K562 (cell line): Measurements from ENCODE around the gene ZNF229. TPM values are rescaled to one million over a fixed set of nuclear protein-coding genes. Genes with fewer than 3 reads are reported as not detected.

ENCODE experiments used
- ATF7 ChIP-seq: fragments of 450-650 bp; IDR thresholded peaks from 2 replicates; pipeline ENCODE4 v1.7.1; 2014; ENCODE audit warnings: mild to moderate bottlenecking, moderate library complexity
- BMI1 ChIP-seq: fragments of 150-350 bp; IDR thresholded peaks from 2 replicates; pipeline ENCODE4 v1.6.1; 2014; ENCODE audit warnings: low read length
- L3MBTL2 ChIP-seq: fragments of 450-650 bp; IDR thresholded peaks from 2 replicates; pipeline ENCODE4 v1.6.1; 2016; ENCODE audit warnings: mild to moderate bottlenecking, moderate library complexity
- MYC ChIP-seq, 2 experiments: fragments of 250-450 bp in 1 of 2; sonication (Bioruptor Pico) in 1 of 2; IDR thresholded peaks; 2 replicates each; pipeline versions ENCODE4 v1.5.1 to v1.6.1; 2012 to 2021; ENCODE audit warnings: low read depth in 2 of 2, borderline replicate concordance in 1 of 2, improper control_type of control experiment in 1 of 2, low read length in 1 of 2, mild to moderate bottlenecking in 1 of 2, moderate library complexity in 1 of 2
- NCOA6 ChIP-seq: fragments of 450-650 bp; IDR thresholded peaks from 2 replicates; pipeline ENCODE4 v1.6.1; 2017; ENCODE audit warnings: mild to moderate bottlenecking
- NR2C2 ChIP-seq, 2 experiments: fragments of 200-800 bp in 1 of 2; sonication (Bioruptor generic) in 1 of 2; sonication (generic) in 1 of 2; formaldehyde crosslinking in 1 of 2; IDR thresholded peaks; 2 replicates each; pipeline versions ENCODE4 v1.6.1 to v1.8.0; 2016 to 2022; ENCODE audit warnings: mild to moderate bottlenecking in 1 of 2, missing compliant biosample characterization in 1 of 2, missing genetic modification characterization in 1 of 2, missing genetic modification reagents in 1 of 2
- NR2F6 ChIP-seq: fragments of 450-650 bp; formaldehyde crosslinking; IDR thresholded peaks from 2 replicates; pipeline ENCODE4 v1.4.0; 2020; ENCODE audit warnings: mild to moderate bottlenecking
- POLR2AphosphoS2 ChIP-seq: IDR thresholded peaks from 2 replicates; pipeline ENCODE4 v1.6.1; 2012; ENCODE audit warnings: low read length, improper control_type of control experiment
- POLR2G ChIP-seq: fragments of 200-400 bp; formaldehyde crosslinking; IDR thresholded peaks from 2 replicates; pipeline ENCODE4 v1.6.1; 2017; ENCODE audit warnings: low read depth, mild to moderate bottlenecking, antibody characterized with exemption, low read length, moderate library complexity
- POLR2H ChIP-seq: IDR thresholded peaks from 2 replicates; pipeline ENCODE4 v1.6.1; 2016; ENCODE audit warnings: missing genetic modification characterization, low read depth, mild to moderate bottlenecking, control low read depth, missing compliant biosample characterization, moderate library complexity
- RBFOX2 ChIP-seq: fragments of 200-400 bp; formaldehyde crosslinking; IDR thresholded peaks from 2 replicates; pipeline ENCODE4 v1.6.1; 2017; ENCODE audit warnings: low read depth, mild to moderate bottlenecking, low read length, moderate library complexity
- RBM34 ChIP-seq: fragments of 200-400 bp; formaldehyde crosslinking; IDR thresholded peaks from 2 replicates; pipeline ENCODE4 v1.6.1; 2018; ENCODE audit warnings: low read length, borderline replicate concordance; ENCODE audit not compliant: insufficient read depth
- SMARCB1 ChIP-seq: IDR thresholded peaks from 2 replicates; pipeline ENCODE4 v1.6.1; 2011; ENCODE audit warnings: improper control_type of control experiment, low read depth; ENCODE audit not compliant: insufficient read length
- SRF ChIP-seq, 2 experiments: fragments of 250-450, 450-650 bp in 1 of 2; sonication (Bioruptor Pico) in 1 of 2; sonication (generic) in 1 of 2; formaldehyde crosslinking; IDR thresholded peaks; 2 replicates each; pipeline versions ENCODE4 v1.5.0 to v1.5.1; 2020 to 2022; ENCODE audit warnings: mild to moderate bottlenecking in 1 of 2, missing genetic modification reagents in 1 of 2
- ZNF23 ChIP-seq: fragments of 250-450 bp; sonication (Bioruptor Pico); IDR thresholded peaks from 2 replicates; pipeline ENCODE4 v1.4.0; 2020; ENCODE audit warnings: mild to moderate bottlenecking
- ZNF316 ChIP-seq: fragments of 450-650 bp; IDR thresholded peaks from 2 replicates; pipeline ENCODE4 v1.6.1; 2016
- polyA plus RNA-seq, 8 experiments: library from polyadenylated mRNA; depleted of rRNA in 4 of 8; stranded (reverse) in 5 of 8; unstranded in 3 of 8; fragments of >200 nt; fragmentation: Nextera tagmentation in 2 of 8; fragmentation: Illumina TruSeq in 1 of 8; extraction: Ambion mirVana in 2 of 8; extraction: Trizol in 1 of 8; gene quantifications; 2 replicates each; pipeline versions ENCODE4 v1.2.1 to v1.2.3, GENCODE V29; 2011 to 2014; ENCODE audit warnings: inconsistent platforms in 1 of 8, missing spikeins in 1 of 8
- total RNA-seq, 7 experiments: library from RNA; depleted of rRNA in 6 of 7; stranded (reverse); fragments of >200 nt in 6 of 7; fragmentation: Illumina TruSeq in 2 of 7; extraction: Trizol in 2 of 7; gene quantifications; 2 replicates each; pipeline versions ENCODE4 v1.2.1 to v1.2.3, GENCODE V29; 2011 to 2021; ENCODE audit warnings: low replicate concordance in 1 of 7
- TF ChIP-seq, protein P1 (sequence below): fragments of 150-350 bp; IDR thresholded peaks from 2 replicates; pipeline ENCODE4 v1.6.1; 2014; ENCODE audit warnings: low read depth, mild to moderate bottlenecking, low read length, borderline replicate concordance
- TF ChIP-seq, protein P2 (sequence below): IDR thresholded peaks from 2 replicates; pipeline ENCODE4 v1.6.1; 2016; ENCODE audit warnings: missing genetic modification characterization, missing compliant biosample characterization
- TF ChIP-seq, protein P3 (sequence below): sonication (generic); formaldehyde crosslinking; IDR thresholded peaks from 2 replicates; pipeline ENCODE4 v1.9.0; 2022; ENCODE audit warnings: mild to moderate bottlenecking, missing genetic modification reagents
- TF ChIP-seq, protein P4 (sequence below): fragments of 250-450 bp; sonication (Bioruptor Pico); IDR thresholded peaks from 2 replicates; pipeline ENCODE4 v1.8.0; 2022; ENCODE audit warnings: inconsistent platforms

The ZNF229 gene
- total and polyA plus RNA-seq, 9 of the 15 experiments (the other 6 are each of a cell fraction or from before 2014, with no cell fraction given) = 0.31 to 2.4 (median 0.74) TPM

DNA sequence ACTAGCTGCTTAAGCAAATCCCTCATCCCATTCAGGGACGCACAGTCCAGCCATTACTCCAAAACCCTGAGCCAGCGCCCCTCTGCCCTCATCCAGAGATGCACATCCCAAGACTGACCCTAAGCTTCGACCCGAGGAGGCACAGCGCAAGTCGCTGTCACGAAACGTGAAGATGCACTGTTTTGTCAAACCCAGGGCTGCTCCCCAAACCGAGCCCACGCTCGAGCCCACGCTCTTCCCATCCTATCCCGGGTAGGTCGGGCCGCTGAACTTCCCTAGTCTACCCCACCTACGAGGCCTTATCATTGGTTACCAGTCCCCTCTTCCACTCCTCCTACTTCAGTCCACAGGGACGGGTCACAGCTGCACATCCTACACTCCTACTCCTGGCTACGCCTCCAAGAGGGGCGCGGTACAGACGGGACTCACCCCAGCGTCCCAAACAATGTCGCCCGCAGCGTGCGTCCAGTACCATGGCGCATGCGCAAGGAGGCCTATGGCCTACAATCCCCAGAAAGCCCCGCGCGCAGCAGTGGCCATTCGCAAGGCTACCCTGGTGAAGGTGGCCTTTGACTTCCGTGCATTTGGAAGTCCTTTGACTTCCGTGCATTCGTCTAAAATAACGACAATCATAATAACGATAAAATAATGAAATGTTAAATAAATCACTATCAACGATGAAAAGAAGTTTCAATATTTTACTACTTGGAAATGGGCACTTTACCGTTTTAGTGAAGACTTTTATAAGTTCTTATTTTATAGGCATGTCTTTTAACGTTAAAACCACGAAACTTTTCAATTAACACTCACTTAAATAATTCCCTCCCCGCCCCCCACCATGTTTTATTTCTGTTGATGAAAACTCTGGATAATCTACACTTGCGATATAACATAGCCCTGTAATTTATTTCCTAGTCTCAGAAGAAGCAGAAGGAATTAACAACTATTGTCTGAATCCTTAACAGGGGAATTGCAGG is 46.8 kb downstream of the ZNF229 start, which contains the start of gene ZNF285 (continued):
- TF ChIP-seq RBFOX2 = peak; percentile 46
- TF ChIP-seq BMI1 = no peak
- no peak for TF ChIP-seq RBM34
- TF ChIP-seq ATF7 = no peak
- no peak for TF ChIP-seq NR2F6
- TF ChIP-seq ZNF316 = peak; percentile 48
- TF ChIP-seq, protein P1, sequence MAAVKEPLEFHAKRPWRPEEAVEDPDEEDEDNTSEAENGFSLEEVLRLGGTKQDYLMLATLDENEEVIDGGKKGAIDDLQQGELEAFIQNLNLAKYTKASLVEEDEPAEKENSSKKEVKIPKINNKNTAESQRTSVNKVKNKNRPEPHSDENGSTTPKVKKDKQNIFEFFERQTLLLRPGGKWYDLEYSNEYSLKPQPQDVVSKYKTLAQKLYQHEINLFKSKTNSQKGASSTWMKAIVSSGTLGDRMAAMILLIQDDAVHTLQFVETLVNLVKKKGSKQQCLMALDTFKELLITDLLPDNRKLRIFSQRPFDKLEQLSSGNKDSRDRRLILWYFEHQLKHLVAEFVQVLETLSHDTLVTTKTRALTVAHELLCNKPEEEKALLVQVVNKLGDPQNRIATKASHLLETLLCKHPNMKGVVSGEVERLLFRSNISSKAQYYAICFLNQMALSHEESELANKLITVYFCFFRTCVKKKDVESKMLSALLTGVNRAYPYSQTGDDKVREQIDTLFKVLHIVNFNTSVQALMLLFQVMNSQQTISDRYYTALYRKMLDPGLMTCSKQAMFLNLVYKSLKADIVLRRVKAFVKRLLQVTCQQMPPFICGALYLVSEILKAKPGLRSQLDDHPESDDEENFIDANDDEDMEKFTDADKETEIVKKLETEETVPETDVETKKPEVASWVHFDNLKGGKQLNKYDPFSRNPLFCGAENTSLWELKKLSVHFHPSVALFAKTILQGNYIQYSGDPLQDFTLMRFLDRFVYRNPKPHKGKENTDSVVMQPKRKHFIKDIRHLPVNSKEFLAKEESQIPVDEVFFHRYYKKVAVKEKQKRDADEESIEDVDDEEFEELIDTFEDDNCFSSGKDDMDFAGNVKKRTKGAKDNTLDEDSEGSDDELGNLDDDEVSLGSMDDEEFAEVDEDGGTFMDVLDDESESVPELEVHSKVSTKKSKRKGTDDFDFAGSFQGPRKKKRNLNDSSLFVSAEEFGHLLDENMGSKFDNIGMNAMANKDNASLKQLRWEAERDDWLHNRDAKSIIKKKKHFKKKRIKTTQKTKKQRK = no peak
- TF ChIP-seq POLR2AphosphoS2 = no peak
- TF ChIP-seq, protein P2, sequence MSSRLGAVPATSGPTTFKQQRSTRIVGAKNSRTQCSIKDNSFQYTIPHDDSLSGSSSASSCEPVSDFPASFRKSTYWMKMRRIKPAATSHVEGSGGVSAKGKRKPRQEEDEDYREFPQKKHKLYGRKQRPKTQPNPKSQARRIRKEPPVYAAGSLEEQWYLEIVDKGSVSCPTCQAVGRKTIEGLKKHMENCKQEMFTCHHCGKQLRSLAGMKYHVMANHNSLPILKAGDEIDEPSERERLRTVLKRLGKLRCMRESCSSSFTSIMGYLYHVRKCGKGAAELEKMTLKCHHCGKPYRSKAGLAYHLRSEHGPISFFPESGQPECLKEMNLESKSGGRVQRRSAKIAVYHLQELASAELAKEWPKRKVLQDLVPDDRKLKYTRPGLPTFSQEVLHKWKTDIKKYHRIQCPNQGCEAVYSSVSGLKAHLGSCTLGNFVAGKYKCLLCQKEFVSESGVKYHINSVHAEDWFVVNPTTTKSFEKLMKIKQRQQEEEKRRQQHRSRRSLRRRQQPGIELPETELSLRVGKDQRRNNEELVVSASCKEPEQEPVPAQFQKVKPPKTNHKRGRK = no peak
- TF ChIP-seq MYC (IDR thresholded peaks at IDR 0.05; ENCODE audit: low read depth, low read length) = peak; percentile 23; the same call in 1 of the 2 replicates
- TF ChIP-seq MYC (CRISPR knock-in tag; IDR thresholded peaks at IDR 0.05; ENCODE audit: borderline replicate concordance, low read depth) = no peak
- TF ChIP-seq, protein P3, sequence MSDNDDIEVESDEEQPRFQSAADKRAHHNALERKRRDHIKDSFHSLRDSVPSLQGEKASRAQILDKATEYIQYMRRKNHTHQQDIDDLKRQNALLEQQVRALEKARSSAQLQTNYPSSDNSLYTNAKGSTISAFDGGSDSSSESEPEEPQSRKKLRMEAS = no peak
- no peak for TF ChIP-seq NR2C2 (CRISPR knock-in tag; IDR thresholded peaks at IDR 0.05)
- TF ChIP-seq NR2C2 (tag; IDR thresholded peaks at IDR 0.05) = peak; percentile 98
- TF ChIP-seq SRF (CRISPR knock-in tag; IDR thresholded peaks at IDR 0.05) = no peak
- TF ChIP-seq ZNF23 (CRISPR knock-in tag) = no peak
- TF ChIP-seq SMARCB1 = no peak
- peak; percentile 62 for TF ChIP-seq POLR2H (tag)
- TF ChIP-seq NCOA6 = no peak
- TF ChIP-seq L3MBTL2 = 0 out of 2 replicates have a peak, but pooled peaks have one; percentile 32
- TF ChIP-seq POLR2G = peak; percentile 40; the same call in 1 of the 2 replicates
- TF ChIP-seq, protein P4, sequence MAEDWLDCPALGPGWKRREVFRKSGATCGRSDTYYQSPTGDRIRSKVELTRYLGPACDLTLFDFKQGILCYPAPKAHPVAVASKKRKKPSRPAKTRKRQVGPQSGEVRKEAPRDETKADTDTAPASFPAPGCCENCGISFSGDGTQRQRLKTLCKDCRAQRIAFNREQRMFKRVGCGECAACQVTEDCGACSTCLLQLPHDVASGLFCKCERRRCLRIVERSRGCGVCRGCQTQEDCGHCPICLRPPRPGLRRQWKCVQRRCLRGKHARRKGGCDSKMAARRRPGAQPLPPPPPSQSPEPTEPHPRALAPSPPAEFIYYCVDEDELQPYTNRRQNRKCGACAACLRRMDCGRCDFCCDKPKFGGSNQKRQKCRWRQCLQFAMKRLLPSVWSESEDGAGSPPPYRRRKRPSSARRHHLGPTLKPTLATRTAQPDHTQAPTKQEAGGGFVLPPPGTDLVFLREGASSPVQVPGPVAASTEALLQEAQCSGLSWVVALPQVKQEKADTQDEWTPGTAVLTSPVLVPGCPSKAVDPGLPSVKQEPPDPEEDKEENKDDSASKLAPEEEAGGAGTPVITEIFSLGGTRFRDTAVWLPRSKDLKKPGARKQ = no peak
